Neutrophil (primary cell): Measurements from ENCODE around the gene PDLIM5.
"Not testable (repeated sequence)": the region's sequence is repeated elsewhere in the genome, so short reads cannot be mapped to it uniquely, and the experiment has no call there.

Experiments used
- H3K27ac ChIP-seq: fragments of 200-600 bp; sonication (generic); 2 replicates; pipeline ENCODE4 v1.5.1; 2016; ENCODE audit warnings: mild to moderate bottlenecking, moderate library complexity
- H3K27me3 ChIP-seq: fragments of 200-600 bp; sonication (generic); 2 replicates; pipeline ENCODE4 v1.6.0; 2016; ENCODE audit warnings: mild to moderate bottlenecking
- H3K36me3 ChIP-seq: fragments of 200-600 bp; sonication (generic); 2 replicates; pipeline ENCODE4 v1.5.1; 2017
- H3K4me1 ChIP-seq, 2 experiments: fragments of 200-600 bp in 1 of 2; sonication (generic) in 1 of 2; 1 replicate in 1 of 2; 2 replicates in 1 of 2; pipeline versions ENCODE4 v1.5.1 to v1.6.1; 2013 to 2016; ENCODE audit warnings: low read depth in 1 of 2, low read length in 1 of 2, mild to moderate bottlenecking in 1 of 2, moderate library complexity in 1 of 2; ENCODE audit not compliant: control insufficient read depth in 1 of 2, insufficient read depth in 1 of 2
- H3K4me3 ChIP-seq, 2 experiments: fragments of 200-600 bp in 1 of 2; sonication (generic) in 1 of 2; 1 replicate in 1 of 2; 2 replicates in 1 of 2; pipeline ENCODE4 v1.5.1; 2013 to 2016; ENCODE audit warnings: low read depth in 1 of 2, low read length in 1 of 2, mild to moderate bottlenecking in 1 of 2, moderate library complexity in 1 of 2
- H3K9me3 ChIP-seq: fragments of 200-600 bp; sonication (generic); 2 replicates; pipeline ENCODE4 v1.5.1; 2016
- TF ChIP-seq, protein P1 (sequence below): fragments of 200-600 bp; sonication (generic); IDR thresholded peaks from 2 replicates; pipeline ENCODE4 v1.5.1; 2016; ENCODE audit warnings: antibody characterized with exemption

The PDLIM5 gene

DNA sequence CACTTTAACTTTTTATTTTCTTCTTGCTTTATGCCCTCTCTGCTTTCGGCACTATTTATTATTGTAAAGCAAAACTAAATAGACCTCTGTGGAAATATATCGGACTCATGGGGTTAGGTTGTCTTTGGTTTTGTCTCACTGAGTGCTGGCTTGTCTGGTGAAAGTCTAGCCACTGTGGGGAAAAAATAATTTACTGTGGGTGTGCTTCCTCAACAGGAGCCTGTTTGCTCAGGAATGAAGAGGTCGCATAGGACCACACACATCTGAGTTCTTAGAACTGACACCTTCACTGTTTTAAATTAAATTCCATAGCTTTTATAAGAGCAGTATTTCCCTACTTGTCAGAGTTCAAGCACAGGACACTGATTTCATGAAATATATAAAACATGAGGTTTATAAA lies 203.0 kb downstream of the PDLIM5 start:
- TF ChIP-seq, protein P1, sequence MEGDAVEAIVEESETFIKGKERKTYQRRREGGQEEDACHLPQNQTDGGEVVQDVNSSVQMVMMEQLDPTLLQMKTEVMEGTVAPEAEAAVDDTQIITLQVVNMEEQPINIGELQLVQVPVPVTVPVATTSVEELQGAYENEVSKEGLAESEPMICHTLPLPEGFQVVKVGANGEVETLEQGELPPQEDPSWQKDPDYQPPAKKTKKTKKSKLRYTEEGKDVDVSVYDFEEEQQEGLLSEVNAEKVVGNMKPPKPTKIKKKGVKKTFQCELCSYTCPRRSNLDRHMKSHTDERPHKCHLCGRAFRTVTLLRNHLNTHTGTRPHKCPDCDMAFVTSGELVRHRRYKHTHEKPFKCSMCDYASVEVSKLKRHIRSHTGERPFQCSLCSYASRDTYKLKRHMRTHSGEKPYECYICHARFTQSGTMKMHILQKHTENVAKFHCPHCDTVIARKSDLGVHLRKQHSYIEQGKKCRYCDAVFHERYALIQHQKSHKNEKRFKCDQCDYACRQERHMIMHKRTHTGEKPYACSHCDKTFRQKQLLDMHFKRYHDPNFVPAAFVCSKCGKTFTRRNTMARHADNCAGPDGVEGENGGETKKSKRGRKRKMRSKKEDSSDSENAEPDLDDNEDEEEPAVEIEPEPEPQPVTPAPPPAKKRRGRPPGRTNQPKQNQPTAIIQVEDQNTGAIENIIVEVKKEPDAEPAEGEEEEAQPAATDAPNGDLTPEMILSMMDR, result no peak
- no peaks in the 10 kb centered on the region for H3K27me3 ChIP-seq
- no peak overlapping the region for H3K4me3 ChIP-seq
- H3K9me3 ChIP-seq, result no peaks in the 10 kb centered on the region
- H3K27ac ChIP-seq, result no peak overlapping the region
- no peaks in the 10 kb centered on the region for H3K4me1 ChIP-seq
- H3K36me3 ChIP-seq, result peaks cover 16% of the 10 kb centered on the region

DNA sequence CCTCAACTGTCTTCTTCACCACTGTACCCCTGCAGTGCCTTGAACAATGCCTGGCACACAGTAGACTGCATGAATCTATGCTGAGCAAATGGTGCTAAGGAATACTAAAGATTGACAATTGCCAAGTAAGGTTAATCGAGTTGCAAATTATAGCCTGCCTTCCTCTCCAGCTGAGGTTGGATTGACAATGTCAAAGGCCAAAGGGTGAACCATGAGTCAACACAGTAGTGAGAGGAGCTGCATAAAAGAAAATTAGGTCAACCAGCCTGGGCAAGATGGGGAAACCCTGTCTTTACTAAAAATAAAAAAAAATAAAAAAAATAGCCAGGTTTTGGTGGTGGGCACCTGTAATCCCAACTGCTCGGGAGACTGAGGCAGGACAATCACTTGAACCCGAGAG lies 208.9 kb downstream of the PDLIM5 start:
- H3K36me3 ChIP-seq, result peaks cover 20% of the 10 kb centered on the region
- H3K4me1 ChIP-seq, result no peaks in the 10 kb centered on the region
- no peak overlapping the region for H3K4me3 ChIP-seq
- H3K9me3 ChIP-seq, result no peaks in the 10 kb centered on the region
- H3K27me3 ChIP-seq, result no peaks in the 10 kb centered on the region
- H3K27ac ChIP-seq, result no peak overlapping the region
- TF ChIP-seq, protein P1, result no peak

DNA sequence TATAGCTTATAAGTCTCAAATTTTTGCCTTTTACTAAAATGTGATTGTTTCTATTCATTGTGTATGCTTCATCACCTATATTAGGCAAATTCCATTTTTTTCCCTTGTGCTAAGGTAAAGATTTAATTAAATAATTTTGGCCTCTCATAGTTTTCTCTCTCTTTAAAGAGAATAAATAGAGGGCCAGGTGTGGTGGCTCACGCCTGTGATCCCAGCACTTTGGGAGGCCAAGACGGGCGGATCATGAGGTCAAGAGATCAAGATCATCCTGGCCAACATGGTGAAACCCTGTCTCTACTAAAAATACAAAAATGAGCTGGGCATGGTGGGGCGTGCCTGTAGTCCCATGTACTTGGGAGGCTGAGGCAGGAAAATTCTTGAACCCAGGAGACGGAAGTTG lies 213.3 kb downstream of the PDLIM5 start:
- not testable (repeated sequence) for H3K27ac ChIP-seq, H3K27me3 ChIP-seq, H3K4me1 ChIP-seq, H3K4me3 ChIP-seq, H3K36me3 ChIP-seq, H3K9me3 ChIP-seq

DNA sequence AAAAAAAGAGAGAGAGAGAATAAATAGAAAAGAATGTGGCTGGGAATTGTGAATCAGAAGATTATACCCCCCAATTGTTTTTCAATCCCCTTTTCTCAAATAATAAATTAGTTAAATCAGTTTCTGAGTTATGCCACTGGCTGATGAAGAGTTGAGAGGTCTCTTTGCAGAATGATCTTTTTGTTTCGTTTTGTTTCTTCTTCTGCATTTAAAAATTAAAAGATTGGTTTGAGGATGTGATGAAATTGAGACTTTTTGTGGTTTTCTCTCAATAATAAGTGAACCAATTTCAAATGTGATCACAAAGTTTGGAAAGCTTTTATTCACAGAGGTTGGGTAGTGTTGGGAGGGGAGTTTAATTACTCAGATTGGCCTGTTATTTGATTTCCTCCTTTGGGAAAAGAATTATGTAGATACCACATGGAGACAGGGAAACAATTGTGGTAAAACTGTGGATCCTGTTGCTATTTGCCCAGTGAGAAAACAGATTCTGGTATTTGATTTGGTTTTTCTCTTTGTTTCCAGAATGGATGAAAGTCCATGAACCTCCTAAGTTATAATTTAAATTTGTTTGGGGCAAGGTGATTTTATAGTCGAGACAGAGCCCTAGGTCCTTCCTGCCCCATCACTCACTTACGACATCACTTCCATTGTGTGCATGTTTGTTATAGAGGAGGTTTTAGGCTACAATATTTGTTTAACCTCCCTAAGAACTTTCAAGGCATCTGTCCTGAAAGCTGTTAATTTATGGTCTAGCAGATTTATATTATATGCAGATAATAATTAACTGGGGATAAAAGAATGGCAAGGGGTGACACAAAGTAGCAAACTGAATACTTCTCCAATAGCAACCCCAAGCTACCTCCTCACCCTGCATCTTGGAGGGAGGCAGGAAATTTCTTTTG lies 214.0 kb downstream of the PDLIM5 start:
- Histone ChIP-seq H3K9me3 (no peaks in the 10 kb centered on the region), H3K4me3 (no peak overlapping the region), H3K27ac (no peak overlapping the region), H3K27me3 (no peaks in the 10 kb centered on the region), H3K36me3 (peaks cover 4% of the 10 kb centered on the region), H3K4me1 (no peaks in the 10 kb centered on the region)
- TF ChIP-seq, protein P1, result no peak

DNA sequence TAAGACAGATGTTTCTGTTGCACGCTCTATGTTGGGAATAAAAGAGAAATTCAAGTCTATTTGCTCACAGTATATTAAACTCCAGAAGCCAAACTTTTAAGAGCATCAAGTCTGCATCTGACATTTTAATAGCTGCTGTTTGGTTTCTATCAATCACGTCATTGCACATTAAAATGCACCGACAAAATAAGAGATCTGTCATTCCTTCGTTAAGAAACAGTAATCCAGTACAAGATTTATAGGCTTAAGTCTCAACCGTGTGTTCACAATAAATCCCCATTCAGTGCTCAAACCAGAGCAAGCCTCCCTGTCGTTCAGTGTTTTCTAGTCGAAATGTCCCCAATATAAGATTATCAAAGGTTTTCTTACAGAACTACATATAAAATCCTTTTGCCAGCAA lies 217.0 kb downstream of the PDLIM5 start:
- H3K36me3 ChIP-seq, result no peaks in the 10 kb centered on the region
- no peaks in the 10 kb centered on the region for H3K9me3 ChIP-seq
- H3K4me1 ChIP-seq, result no peaks in the 10 kb centered on the region
- TF ChIP-seq, protein P1, result no peak
- no peak overlapping the region for H3K4me3 ChIP-seq
- H3K27ac ChIP-seq, result no peak overlapping the region
- H3K27me3 ChIP-seq, result no peaks in the 10 kb centered on the region
